Stimulated activated CD4-positive, alpha-beta T cell treated with anti-CD3 and anti-CD28 coated beads, TNF-alpha, amount 100 ng/mL, for 48 hours (primary cell): ENCODE measurements around the gene FAM174C.

Experiments
- DNase-seq, 3 donors: peaks; one replicate each; pipeline ENCODE4 v3.0.0-alpha.2; 2020; ENCODE audit warnings: low read depth in 3 of 3

The FAM174C gene

DNA sequence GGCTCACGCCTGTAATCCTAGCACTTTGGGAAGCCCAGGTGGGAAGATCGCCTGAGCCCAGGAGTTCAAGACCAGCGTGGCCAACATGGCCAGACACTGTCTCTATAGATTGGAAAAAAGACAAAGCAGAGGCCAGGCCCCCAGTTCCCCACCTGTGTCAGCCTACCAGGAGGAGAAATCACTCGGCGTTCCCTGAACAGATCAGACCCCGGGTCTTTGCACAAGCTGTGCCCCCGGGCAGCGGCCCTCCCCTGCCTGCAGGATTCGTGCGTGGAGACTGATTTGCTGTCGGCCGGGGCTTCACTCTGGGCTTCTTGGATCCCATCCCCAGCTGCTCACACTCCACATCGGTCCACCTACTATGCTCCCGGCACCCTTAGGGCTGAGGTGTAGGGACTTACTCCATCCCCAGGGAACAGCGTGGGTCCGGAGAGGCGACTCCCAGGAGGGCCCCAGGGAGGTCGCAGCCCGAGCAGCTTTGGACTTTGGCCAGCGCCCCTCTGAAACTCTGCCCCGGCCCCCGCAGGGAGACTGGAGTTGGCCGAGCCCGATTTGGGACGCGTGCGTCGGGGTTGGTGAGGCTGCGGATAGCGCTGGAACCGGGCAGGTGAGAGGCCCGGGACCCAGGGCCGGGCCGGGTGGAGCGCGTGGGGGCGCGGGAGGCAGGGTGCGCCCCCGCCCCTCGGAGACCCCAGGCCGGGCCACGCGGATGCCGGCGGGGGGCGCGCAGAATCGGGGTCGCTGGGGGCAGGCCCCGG lies 9.8 kb downstream of the FAM174C start:
- no peak for DNase-seq

DNA sequence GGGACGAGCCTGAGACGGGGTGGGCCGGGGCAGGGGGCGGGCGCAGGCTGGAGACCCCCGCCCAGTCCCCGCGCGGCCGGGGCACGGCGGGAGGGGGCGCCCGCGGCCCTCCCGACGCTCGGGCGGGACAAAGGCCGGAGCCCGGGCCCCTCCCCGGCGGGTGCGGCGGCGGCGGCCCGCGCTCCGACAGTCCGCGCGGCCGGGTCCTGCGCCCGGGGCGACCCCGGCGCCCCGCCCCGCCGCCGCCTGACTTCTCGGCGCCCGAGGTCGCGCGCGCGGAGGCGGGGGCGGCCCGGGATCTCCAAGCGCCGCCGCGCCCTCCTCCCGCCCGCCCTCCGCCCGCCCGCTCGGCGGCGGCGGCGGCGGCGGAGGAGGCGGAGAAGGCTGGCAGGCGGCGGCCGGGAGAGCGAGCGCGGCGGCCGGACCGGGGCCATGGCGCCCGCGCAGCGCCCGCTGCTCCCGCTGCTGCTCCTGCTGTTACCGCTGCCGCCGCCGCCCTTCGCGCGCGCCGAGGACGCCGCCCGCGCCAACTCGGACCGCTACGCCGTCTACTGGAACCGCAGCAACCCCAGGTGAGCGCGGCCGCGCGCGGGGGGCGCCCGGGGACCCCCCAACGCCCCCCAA lies 10.5 kb downstream of the FAM174C start, which contains the start of gene EFNA2:
TSS of gene EFNA2 (plus strand) at position 137 of the 624 bp plus-strand sequence. CDS start at position 433, 296 bp downstream.
- no peak for DNase-seq

DNA sequence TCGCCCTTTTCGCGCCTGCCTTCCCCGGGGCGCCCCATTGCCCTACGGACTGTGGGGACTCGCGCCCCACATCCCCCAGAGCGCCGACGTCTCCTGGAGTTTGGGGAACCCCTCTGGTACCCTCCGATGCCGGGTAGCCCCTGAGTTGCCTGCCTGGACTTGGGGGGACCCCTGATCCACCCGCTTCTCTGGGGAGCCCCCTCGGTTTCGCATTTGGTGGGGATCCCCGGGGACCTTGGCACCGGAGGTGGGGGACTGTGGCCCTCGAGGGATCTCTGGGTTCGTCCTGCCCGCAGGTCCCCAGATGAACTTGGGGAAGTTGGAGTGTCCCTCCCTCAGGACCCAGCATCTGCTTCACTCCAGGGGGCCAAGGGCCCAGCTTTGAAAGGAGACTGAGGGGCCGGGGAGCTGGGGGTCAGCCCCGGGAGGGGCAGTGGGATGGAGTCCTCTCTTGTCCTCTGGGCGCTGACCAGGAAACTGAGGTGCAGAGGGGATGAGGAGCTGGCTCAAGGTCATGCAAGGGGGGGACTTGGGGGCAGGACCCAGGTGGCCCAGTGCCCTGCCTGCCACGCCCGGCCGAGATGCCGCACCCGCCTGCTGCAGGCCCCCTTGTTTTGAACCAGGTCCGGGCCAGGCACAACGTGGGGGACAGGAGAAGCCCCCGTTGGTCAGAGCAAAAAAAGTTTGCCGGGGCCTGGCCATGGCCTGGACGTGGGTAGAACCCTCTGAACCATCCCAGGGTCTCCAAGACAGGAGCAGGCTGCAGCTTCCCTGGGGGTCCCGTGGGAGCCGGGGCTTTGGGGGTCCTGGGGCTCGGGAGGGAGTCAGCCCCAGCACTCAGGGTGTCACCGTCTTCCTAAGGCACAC lies 11.4 kb downstream of the FAM174C start:
- DNase-seq: no peak

DNA sequence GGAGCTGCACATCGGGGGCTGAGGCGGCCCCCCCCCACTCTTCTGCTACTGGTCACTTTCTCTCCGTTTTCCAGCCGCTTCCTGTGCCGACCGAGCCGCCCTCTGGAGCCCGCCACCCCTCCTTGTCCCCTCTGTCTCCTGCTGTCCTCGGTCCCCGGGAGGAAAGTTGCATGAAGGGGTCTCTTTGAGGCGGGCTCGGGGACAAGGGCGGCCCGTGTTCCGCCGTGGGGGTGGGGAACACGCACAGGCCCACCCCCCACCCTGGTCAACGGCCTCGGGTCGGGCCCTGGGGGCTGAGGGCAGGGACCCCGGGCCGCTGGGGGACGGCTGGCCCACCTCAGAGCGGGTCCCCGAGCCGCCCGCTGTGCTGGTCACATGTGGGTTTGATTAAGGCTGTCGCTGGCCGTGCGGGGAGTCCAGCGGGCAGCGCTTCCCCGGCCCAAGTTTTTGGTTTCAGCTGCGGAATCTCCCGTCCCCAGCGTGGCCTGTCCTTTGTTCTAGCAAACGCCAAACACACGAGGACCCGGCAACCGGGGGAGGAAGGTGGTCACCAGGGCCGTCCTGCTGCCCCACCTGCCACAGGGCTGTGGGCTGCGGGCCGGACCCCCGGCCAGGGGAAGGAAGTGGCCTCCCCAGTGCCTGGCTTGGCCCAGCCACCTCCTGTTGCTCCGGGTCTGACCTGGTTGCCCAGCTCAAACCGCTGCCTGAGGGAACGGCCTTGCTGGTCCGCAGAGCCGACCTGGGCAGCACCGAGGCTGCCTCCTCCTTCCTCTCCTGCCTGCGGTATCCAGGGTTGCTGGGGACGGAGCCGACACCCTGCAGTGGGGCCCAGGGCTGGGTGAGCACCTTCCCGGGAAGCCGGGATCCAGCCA lies 12.3 kb downstream of the FAM174C start:
- DNase-seq: no peak

DNA sequence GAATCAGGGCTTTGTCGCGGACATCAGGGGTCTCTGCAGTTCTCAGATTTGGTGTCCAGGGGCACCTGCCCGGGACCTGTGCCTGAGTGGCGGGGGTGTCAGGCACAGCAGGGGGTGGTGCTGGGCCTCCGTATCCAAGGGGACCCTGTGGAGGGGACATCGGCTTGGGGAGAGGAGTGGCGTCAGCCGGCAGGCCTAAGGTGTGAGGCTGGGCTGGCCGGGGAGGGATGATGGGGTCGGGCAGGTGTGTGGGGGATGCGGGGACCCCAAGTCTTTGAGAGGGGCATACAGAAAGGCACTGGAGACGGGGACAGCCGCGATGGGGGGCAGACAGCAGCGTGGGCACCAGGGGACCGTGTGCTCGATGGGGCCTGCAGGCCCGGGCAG lies 12.9 kb downstream of the FAM174C start:
- DNase-seq: no peak

DNA sequence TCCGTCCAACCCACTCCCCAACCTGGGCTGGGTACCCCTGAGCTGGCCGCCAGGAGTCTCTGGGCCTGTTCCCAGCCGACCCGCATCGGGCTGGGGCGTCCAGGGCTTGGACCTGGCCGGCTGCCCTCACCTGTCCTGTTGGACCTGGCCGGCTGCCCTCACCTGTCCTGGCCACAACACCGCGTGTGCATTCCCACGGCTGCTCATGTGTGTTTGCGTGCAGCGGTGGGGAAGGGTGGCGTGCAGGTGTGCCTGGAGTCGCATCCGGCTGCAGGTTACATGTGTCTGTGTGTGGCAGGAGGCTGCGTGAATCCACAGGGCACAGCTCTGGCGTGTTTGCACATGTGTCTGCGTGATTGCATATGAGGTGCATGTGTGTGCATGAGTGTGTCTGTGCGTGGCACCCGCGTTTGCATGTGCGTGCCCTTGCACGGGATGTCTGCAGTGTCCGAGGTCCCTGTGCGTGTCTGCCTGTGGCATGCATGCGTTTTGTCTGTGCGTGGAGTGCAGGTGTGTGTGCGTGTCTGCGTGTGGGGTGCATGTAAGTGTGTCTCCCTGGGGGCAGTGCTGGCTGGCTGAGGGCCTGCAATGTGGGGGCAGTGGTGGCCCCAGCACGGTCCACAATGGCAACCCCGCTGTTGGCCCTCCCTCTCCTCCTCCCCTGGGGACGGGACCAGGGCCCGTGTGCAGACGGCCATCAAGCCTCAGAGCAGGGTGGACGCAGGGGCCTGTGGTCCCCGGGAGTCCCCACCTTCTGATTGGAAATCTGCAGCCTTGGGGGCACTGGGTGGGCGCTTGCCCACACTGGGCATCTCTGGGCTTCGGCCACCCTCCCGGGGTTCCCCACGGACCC lies 13.7 kb downstream of the FAM174C start:
- DNase-seq: no peak

DNA sequence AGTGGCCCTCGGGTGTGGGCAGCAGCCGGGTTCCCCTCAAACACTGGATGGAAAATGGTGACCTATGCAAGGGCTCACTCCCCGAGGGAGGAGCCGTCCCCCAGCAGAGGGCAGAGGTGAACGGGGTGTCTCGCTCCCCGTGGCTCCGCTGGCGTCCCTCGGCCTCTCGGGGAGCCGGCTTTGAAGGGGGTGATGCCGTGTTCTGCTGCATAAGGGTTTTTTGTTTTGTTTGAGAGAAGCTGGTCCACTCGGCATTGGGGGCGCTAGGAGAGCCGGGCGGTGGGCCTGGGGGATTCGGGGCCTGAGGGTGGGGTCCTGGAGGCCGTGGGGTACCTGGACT lies 14.3 kb downstream of the FAM174C start:
- DNase-seq: no peak

DNA sequence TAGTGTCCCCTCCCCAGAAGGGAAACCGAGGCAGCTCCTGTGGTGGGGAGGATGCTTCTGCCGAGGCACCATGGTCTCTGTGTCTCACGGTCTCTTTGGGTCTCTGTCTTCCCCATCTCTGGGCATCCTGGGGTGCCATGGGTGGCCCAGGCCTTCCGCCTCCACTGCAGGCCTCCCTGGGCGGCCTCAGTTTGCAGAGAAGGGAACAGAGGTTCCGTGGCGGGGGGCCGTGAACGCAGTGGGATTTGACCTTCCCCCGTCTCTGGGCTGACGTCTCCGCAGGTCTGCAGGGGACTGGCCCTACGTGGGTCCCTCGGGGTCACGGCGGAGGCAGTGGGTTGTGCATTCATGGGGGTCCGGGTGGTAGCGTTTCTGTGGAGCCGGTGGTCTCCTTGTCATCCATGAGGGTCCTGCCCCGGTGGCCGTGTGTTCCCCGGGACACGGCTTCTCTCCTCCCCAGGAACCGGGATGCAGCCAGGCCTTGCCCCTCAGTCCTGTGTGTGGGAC lies 14.9 kb downstream of the FAM174C start:
- DNase-seq: no peak

DNA sequence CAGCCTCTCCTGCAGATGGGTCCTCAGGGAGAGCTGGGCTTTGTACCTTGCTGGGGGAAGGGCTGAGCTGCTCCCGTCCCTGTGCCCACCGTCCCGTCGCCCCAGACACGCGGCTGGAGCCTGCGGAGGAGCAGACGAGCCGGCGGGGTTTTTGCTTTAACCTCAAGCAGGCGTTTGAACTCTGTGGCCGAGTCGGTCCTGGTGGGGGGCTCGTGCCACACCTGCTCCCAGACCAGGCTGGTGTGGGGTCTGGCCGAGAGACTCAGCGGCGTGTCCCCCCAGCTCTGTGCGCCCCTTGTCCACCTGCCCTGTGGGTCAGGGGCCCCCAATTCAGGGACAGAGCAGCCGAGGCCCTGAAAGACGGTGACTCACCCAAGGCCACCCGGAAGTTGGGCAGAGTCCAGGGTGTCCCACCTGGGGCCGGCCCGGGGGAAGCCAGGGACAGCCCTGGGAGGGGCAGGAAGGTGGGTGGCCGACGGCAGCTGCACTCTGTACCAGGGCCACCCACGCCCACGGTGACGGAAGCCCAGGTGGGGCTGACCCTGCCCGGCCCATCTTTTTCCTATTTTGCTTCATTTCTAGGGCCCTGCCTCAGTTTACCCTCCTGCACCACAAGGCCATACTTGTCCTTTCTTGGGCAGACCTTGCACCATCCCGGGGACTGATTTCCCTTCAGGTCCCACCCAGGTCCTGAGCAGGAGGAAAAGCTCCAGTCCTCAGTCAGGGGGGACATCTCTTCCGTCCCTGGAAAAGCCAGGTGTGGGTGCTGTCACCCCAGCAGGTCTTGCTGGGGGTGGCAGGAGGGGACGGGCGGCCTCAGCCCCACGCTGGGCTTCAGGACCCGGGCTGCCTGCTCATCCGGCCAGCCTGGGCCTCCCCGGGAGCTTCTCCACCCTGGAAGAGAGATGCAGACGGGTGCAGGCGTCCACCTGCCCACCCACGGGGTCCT lies 15.6 kb downstream of the FAM174C start:
- no peak for DNase-seq

DNA sequence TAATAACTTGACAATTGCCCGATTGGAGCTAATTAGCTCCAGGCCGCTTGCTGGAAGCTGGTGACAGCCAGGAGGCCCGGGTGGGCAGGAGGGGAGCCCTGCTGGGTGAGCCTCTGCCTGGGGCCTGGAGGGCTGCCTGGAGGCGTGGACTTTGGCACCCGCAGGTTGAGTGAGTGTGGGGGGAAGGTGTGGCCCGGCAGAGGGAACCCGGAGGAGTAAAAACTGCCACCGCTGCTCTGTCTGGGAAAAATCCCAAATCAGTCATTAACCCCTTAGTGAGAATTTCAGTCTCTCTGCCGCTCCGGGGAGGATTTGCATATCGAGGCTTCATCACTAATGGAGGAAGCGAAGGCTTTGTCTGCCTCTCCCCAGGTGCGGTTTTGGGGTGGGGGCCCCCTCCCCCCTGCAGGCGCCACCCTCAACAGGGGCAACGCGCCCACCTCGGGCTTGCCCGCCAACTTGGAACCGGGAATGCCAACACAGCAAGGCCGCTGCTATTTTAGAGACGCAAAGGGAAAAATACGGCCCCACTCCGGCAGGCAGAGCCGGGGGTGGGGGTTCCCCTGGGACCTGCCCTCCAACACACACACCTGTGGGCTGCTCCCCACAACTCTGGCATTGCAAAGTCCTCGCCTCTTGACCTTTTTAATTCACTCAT lies 16.6 kb downstream of the FAM174C start:
- no peak for DNase-seq

DNA sequence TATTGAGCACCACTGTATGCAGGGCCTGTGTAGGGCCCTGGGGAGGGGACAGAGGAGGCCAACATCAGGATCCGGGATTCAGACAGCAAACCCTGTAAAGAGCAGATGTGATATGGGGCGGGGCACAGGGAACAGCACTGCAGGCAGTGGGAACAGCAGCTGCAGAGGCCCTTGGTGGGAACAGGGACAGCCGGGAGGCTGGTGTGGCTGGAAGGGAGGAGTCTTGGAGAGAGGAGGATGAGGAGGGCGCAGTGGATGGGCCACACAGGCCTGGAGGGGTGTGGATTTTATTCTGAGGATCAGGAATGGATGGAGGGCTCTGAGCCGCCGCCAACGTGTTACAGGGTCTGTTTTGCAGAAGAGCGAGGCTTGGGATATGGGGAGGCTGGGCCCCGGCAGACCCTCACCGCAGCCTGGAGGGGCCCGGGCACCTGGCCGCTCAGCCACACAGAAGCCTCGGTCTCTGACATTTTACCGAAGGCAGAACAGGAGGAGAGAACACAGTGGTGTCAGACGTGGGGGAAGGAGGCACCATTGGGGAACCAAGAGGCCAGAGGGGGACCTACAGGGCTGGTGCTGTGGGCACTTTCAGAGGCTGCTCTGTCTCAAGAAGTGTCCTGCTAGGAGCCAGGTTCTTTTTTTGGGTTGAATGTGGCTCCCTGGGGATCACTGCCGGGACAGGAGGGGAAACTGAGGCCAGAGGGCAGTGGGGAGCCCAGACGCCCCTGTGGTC lies 17.3 kb downstream of the FAM174C start:
- no peak for DNase-seq

DNA sequence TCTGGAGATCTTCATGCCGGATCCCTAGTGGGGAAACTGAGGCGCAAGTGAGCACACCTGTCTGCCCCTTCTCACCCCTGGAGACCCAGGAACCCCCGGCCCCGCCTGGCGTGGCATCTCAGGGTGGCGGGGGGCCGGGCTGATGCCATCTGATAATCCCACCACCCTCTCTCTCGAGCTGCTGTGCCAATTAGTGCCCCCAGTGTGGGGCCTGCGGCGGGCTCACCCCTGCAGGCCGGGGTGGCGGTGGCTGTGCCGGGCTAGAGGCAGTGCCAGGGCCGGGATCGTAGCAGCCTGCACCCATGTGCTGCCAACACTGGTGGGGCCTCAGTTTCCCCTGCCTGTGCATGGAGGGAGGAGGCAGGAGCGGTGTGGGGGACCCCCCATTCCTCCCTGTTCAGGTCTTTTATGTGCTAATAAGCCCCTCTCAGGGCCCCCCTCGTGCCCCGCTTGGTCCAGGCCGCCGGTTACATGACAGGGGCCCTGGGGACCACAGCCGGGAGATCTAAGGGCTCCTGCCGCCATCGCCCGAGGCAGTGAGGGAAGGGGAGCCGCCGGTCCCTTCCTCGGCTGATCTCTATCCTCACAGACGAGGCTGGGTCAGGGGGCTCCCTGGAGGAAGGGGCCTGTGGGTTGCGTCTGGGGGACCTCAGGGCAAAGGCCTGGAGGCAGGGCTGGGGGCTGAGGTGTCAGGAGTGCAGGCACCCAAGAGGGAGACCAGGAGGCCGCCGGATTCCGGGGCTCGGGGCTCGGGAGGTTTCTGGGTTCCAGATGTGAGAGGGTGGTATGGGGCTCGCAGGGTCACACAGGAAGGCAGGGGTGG lies 18.7 kb downstream of the FAM174C start:
- no peak for DNase-seq

DNA sequence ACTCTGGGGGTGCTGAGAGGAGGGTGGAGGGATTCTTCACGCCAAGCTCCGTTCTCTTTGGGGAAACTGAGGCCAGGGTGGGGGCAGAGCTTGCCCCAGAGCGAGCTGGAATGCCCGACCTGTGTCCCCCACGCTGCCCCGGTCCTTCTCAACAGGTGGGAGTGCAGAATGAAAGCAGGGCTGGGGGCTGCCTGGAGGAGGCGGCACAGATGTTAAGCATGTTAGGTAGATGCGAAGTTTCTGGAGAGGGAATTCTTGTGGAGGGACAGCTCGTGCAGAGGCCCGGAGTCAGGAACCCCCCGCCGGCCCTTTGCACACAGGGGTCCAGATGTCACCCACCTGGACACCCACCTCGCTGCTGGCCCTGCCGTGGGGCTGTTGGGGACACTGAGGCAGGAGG lies 19.4 kb downstream of the FAM174C start:
- no peak for DNase-seq

DNA sequence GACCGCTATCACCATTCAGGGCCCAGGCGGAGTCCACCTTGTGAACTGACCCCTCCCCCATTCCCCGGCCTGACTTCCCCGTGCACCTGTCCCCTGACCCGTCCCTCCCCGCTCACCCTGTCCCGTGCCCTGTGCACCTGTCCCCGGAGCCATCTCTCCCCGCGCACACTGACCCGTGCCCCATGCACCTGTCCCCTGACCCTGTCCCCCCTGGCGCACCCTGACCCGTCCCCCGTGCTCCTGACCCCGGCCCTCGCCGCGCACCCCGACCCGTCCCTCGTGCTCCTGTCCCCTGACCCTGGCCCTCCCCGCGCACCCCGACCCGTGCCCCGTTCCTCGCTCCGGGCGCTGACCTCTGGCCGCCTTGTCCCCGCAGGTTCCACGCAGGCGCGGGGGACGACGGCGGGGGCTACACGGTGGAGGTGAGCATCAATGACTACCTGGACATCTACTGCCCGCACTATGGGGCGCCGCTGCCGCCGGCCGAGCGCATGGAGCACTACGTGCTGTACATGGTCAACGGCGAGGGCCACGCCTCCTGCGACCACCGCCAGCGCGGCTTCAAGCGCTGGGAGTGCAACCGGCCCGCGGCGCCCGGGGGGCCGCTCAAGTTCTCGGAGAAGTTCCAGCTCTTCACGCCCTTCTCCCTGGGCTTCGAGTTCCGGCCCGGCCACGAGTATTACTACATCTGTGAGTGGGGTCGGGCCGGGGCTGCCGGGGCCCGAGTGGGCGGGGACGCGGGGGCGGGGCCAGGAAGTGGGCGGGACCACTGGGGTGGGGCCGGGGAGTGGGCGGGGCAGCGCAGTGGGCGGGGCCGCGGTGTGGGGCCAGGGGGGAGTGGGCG lies 20.1 kb downstream of the FAM174C start:
- peak in 1 of 3 donors; percentile 56 for DNase-seq

DNA sequence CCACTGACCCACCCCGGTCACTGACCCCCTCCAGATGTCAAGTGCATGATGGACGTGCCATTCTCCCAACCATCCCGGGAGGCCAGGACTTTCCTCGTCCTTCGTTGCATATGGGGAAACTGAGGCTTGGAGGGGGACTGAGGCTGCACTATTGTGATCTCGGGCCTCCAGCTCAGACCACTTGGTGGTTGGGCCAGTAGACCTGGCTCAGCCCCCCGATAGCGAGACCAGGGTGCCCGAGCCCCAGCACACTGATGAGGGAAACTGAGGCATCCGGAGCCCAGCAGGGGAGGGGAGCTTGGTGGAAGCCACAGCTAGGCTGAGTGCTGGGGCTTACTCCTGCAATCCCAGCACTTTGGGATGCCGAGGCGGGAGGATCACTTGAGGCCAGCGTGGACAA lies 20.7 kb downstream of the FAM174C start:
- no peak for DNase-seq

DNA sequence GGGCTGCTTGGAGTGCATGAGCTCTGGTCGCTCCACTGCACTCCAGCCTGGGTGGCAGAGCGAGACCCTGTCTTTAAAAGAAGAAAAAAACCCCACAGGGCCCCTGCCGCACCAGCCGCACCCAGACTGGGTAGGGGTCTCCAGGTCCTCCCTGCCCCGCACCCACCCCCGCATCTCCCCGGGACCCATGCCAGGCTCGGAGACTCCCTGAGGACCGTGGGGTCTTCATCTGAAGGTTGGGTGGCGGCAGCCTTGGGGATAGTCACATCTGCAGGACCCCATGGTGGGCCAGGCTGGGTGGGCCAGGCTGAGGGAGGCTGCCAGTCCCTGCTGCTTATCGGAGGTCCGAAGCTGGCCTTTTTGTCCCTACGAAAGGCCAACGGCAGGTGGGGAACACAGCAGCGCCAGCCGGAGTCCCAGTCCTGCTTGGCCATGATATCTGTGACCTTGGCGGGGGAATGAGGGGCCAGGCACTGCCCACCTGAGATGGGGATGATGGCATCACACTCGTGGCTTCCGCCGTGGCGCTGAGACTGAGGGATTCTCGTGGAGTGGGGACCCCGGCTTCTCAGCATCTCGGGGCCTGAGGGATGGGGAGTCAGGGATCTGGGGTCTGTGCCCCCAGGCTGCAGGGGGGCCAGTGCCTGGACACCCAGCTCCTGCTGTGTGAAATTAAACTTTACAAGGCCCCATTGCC lies 21.4 kb downstream of the FAM174C start:
- DNase-seq: no peak
